ENCODE measurements around the gene MYH11. TPM values are rescaled to one million over a fixed set of nuclear protein-coding genes. Genes with fewer than 3 reads are reported as not detected.

MYH11 gene
- total RNA-seq, 1 experiment from 2014 or later = not detected

GRCh38 chr16:15900357-15900756, 43.5 kb upstream of the MYH11 start:
- H3K9me3 Mint-ChIP-seq (ENCODE audit: unreplicated experiment) = no peaks in the 10 kb centered on the region
- no peaks in the 10 kb centered on the region for H3K27me3 Mint-ChIP-seq (ENCODE audit: insufficient read depth, unreplicated experiment)
- BruUV-seq (replicated peaks) = no TSS peak
- no peak overlapping the region for H3K4me3 Mint-ChIP-seq (ENCODE audit: unreplicated experiment)
- CTCF ChIA-PET = interaction anchor here (0.5 to 1.3 kb wide), 7 partner anchors 12 to 231 kb away, joined by 3 to 6 read pairs (median 4); partner anchors contain the start of gene CEP20
- POLR2A ChIA-PET = interaction anchor here (0.7 to 7.6 kb wide), 22 partner anchors 10 to 122 kb away, joined by 3 to 97 read pairs (median 5); partner anchors contain the start of gene CEP20
- DNase-seq (ENCODE audit: unreplicated experiment) = no peak
- H3K27ac Mint-ChIP-seq (ENCODE audit: low read depth, unreplicated experiment) = peak overlapping the region; percentile 87
- TF ChIP-seq CTCF (IDR thresholded peaks at IDR 0.05; ENCODE audit: unreplicated experiment) = no peak
- H3K4me1 Mint-ChIP-seq (ENCODE audit: insufficient read depth, unreplicated experiment) = peaks cover 27% of the 10 kb centered on the region
- intact Hi-C loops (cut with micrococcal nuclease) = no loop called here
- peaks cover 6% of the 10 kb centered on the region for H3K36me3 Mint-ChIP-seq (ENCODE audit: insufficient read depth, unreplicated experiment)

- no peak for TF ChIP-seq CTCF (IDR thresholded peaks at IDR 0.05; ENCODE audit: unreplicated experiment)
- Mint-ChIP-seq H3K4me1 (ENCODE audit: insufficient read depth, unreplicated experiment) (peaks cover 27% of the 10 kb centered on the region), H3K9me3 (ENCODE audit: unreplicated experiment) (no peaks in the 10 kb centered on the region), H3K27ac (ENCODE audit: low read depth, unreplicated experiment) (peak overlapping the region; percentile 87), H3K36me3 (ENCODE audit: insufficient read depth, unreplicated experiment) (peaks cover 6% of the 10 kb centered on the region), H3K27me3 (ENCODE audit: insufficient read depth, unreplicated experiment) (no peaks in the 10 kb centered on the region), H3K4me3 (ENCODE audit: unreplicated experiment) (peak overlapping the region; percentile 9)
- DNase-seq (ENCODE audit: unreplicated experiment) = peak; percentile 96
- intact Hi-C loops (cut with micrococcal nuclease) = loop anchor here (2.0 kb wide), 1 partner anchor 47 kb away; no protein-coding TSS in a partner anchor
- POLR2A ChIA-PET = interaction anchor here (0.6 to 7.6 kb wide), 24 partner anchors 9 to 255 kb away, joined by 3 to 97 read pairs (median 5); partner anchors contain the start of gene CEP20
- TSS peak; percentile 17 for BruUV-seq (replicated peaks)
- CTCF ChIA-PET = interaction anchor here (0.6 to 1.3 kb wide), 11 partner anchors 11 to 288 kb away, joined by 3 to 6 read pairs (median 3); partner anchors contain the start of gene CEP20
These were observed 42.8 kb upstream of the MYH11 start for GRCh38 chr16:15899538-15900100.

DNA sequence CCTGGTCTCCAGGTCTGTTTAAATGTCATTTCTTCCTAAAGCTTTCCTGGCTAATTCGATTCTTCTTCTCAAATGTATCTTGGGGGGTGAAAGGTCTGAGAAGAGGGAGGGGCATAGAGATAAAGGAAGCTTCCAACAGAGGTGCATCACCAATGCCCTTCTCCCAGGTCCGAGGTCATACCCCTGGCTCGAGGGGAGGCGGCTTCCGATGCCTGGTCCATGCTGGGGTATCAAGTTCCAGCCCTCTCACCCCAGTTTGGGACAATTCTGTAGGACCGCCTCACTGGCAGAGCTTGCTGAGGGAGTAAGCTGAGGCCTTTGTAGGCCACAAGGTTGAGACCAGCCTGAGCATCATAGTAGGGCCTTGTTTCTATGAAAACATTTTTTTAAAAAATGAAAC, 41.8 kb upstream of the MYH11 start:
- ChIA-PET POLR2A (interaction anchor here (1.2 to 7.6 kb wide), 4 partner anchors 11 to 68 kb away, joined by 5 to 97 read pairs (median 24); partner anchors contain the start of gene CEP20), CTCF (interaction anchor here (0.6 to 1.2 kb wide), 8 partner anchors 11 to 264 kb away, joined by 3 to 4 read pairs (median 4); no protein-coding TSS in a partner anchor)
- Mint-ChIP-seq H3K36me3 (ENCODE audit: insufficient read depth, unreplicated experiment) (peaks cover 6% of the 10 kb centered on the region), H3K27ac (ENCODE audit: low read depth, unreplicated experiment) (no peak overlapping the region), H3K9me3 (ENCODE audit: unreplicated experiment) (no peaks in the 10 kb centered on the region), H3K4me3 (ENCODE audit: unreplicated experiment) (no peak overlapping the region), H3K27me3 (ENCODE audit: insufficient read depth, unreplicated experiment) (no peaks in the 10 kb centered on the region), H3K4me1 (ENCODE audit: insufficient read depth, unreplicated experiment) (peaks cover 27% of the 10 kb centered on the region)
- intact Hi-C loops (cut with micrococcal nuclease) = loop anchor here (2.0 kb wide), 1 partner anchor 48 kb away; no protein-coding TSS in a partner anchor
- BruUV-seq (replicated peaks) = no TSS peak
- TF ChIP-seq CTCF (IDR thresholded peaks at IDR 0.05; ENCODE audit: unreplicated experiment) = no peak
- no peak for DNase-seq (ENCODE audit: unreplicated experiment)

DNA sequence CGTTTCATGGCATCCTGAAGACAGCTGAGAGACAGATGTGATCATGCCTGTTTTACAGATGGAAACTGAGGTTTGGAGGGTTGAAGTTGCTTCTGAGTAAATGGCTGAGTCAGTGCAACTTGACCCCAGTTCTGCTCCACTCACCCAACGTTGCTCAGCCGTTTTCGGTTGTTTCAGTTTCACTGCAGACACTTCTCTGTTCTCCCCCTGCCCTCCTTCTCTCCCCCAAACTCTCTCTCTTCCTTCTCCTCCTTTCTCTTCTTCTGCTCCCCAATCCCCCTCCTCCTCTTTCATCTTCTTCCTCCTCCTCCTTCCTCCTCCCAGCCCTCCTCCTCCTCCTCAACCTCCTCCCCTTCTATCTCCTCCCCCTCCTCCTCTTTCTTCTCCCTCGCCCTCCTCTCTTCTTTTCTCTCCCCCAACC, 41.0 kb upstream of the MYH11 start:
- ChIA-PET POLR2A (interaction anchor here (7.6 kb wide), 1 partner anchor 11 kb away, joined by 97 read pairs; the partner anchor contains the start of gene CEP20), CTCF (interaction anchor here (0.9 kb wide), 1 partner anchor 9 kb away, joined by 4 read pairs; the partner anchor contains the start of gene CEP20)
- intact Hi-C loops (cut with micrococcal nuclease) = loop anchor here (2.0 kb wide), 1 partner anchor 49 kb away; no protein-coding TSS in a partner anchor

More for the DNA sequence above, 41.0 kb upstream of the MYH11 start:
- no peak for DNase-seq (ENCODE audit: unreplicated experiment)
- Mint-ChIP-seq H3K4me1 (ENCODE audit: insufficient read depth, unreplicated experiment) (peaks cover 23% of the 10 kb centered on the region), H3K36me3 (ENCODE audit: insufficient read depth, unreplicated experiment) (peaks cover 6% of the 10 kb centered on the region), H3K27me3 (ENCODE audit: insufficient read depth, unreplicated experiment) (no peaks in the 10 kb centered on the region), H3K9me3 (ENCODE audit: unreplicated experiment) (no peaks in the 10 kb centered on the region), H3K27ac (ENCODE audit: low read depth, unreplicated experiment) (no peak overlapping the region), H3K4me3 (ENCODE audit: unreplicated experiment) (no peak overlapping the region)
- no TSS peak for BruUV-seq (replicated peaks)
- TF ChIP-seq CTCF (IDR thresholded peaks at IDR 0.05; ENCODE audit: unreplicated experiment) = no peak
